Globus pallidus (tissue), 1 donor: ENCODE data around the gene BOLA3.
A peak's percentile ranks its signal among the peaks of the same experiment; 100 is the strongest.
"Not testable (repeated sequence)": the region's sequence is repeated elsewhere in the genome, so short reads cannot be mapped to it uniquely, and the experiment has no call there.

Source experiments
- DNase-seq: peaks from one replicate; pipeline ENCODE4 v3.0.0-alpha.2; 2015; ENCODE audit warnings: low spot score

The BOLA3 gene

DNA sequence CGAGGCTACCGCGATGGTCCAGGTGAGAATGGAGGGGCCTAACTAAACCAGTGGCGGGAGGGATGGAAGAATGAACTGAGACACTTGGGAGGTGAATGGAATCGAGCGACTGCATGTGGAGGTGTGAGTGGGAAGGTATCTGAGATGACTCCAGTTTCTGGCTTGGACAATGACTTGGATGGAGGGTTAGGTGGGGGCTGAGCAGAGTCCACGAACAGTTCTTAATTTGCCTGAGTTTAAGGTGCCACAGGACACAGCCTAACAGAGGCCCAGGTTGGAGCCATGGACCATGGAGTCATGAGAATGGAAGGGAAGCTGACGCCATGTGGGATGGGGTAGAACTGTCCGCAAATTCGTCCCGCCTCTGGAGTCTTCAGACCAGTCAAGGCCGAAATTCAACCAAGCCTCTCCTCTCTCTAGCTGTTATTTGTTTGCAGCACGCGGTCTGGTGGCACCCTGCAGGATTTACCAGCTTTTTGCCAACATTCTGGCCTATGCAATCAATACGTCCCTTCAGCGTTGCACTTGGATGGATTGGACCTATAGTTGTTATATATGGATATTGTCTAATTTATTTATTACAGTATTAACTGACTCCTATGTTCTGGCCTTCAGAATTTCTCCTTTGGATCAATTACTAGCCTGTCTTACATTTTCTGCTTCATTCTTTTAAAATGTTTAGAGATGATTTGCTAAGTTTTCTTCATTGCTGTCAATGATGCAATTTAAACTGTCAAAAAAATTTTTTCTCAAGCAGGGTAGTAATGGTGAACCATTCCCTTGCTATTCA lies 940 bp upstream of the BOLA3 start:
- no peak for DNase-seq

DNA sequence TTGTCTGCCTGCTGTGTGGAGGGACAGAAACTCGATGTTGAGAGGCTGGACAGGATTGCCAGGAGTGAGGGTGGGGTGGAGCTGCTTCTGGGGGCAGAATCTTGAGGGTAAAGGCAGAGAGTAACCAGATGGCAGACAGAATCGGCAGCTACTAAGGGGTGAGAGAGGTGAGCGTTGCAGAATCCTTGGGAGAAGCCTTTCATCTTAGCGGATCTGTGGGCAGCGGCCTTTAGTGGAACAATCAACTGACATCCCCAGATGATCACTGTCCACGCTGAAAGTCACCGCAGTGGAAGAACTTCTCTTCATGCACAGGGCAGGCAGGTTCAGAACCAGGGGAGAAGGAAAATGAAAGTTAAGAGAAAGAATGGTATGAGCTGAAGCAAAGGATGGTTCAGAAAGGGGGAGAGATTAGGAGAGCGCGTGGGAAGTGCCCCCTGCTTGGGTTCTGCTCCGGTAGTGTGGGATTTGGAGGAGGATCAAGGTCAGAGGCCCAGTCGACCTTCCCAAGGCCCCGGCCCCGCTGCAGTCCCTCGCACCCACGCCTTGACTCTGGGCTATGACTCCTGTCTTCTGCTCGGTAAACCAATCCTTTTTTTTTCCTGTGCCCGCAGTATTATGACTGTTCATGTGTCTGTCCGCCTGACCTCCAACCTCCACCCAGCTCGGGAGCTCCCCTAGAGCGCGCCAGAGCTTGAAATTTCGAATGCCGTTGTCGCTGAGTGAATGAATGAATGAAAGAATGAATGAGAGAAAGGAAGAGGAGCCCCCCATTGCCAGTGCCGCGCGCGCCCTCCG lies 584 bp downstream of the BOLA3 start:
- DNase-seq = peak; percentile 10

DNA sequence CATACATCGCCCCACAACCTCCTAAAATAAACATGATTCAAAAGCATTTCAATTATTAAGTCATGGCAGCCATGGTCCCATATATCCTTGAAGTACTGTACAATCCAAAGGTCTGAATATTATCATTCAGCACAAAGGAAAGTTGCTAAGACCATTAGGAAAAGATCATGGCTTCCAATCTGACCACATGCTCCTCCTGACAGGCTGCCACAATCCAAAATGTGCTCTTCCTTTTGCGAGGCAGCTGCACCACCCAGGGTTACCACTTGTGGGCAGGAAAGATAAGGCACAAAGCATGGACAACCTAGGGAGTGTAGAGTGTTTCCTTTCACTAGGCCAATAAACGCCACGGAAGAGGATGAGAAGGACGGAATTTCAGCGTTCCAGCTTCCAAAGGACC lies 5.4 kb downstream of the BOLA3 start:
- no peak for DNase-seq

DNA sequence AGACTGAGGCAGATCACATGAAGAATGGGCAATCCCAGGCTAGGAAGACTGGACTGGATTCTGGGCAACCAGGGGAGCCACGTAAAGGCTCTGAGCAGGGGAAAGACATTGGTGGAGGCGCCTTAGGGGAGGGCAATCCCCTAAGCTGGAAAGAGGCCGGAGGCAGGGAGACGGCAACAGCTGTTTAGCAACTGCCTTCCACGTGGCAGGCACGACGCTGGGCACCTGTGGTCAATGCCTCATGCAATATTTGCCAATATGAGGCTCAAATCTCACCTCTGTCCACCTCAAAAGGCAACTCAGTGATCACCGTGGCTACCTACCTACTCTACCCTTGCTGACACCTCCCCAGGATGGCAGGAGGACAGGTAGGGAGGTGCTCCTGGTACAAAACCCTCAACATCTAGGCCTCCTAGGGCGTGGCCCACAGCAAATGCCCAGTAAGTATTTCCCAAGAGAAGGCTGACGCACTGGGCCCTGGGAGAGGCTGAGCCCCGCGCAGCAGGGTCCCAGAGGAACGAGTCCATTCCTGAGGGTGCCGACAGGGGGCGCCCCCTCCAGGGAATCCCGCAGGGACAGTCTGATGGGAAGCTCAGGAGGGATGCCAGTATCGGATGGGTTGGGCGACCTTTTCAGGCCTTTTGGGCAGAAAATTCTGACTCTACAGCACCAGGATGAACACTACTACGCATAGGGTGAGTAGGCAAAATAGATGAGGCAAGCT lies 8.9 kb downstream of the BOLA3 start:
- DNase-seq = no peak

GRCh38 chr2:74137651-74138599 lies 9.8 kb downstream of the BOLA3 start:
- DNase-seq = no peak

- no peak for DNase-seq
Observed at GRCh38 chr2:74131901-74132300, 15.8 kb downstream of the BOLA3 start.

DNA sequence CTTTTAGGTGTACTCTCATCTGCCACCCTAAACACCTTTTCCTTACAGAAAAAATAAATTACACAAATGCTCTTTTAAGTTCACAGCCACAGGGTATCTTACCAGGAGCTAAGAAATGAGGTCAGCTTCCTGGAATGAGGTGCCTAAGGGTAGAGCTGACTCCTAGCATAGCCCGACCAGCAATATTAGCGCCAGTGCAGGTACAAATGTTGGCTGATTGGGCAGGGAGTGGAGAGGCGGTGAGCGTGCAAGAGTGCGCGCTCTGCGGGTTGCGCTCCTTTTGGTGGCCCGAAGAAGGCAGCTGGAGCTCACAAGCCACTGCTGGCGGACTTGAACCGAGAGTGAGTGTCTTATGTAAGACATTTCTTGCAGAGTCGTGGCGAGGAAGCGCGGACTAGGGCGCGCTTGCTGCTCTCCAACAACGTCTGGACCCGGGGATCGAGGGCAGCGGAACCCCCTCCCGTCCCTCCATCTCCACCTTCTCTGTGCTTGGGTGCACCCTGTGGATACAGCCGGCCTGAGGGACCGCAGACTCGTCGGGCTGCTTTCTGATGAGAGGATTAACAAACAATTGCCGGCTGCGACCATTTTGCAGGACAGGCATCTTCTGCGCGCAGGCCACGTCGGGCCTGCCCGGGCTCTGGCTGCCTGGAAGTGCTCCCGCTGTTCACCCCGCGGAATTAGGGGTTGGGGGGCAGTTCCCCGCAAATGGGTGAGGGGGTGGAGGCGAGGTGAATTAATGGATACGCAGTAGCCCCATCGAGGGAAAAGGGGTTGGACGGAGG lies 17.3 kb downstream of the BOLA3 start:
- no peak for DNase-seq

GRCh38 chr2:74128206-74128605 lies 19.5 kb downstream of the BOLA3 start:
- DNase-seq = no peak

GRCh38 chr2:74123955-74124354 lies 23.8 kb downstream of the BOLA3 start:
- not testable (repeated sequence) for DNase-seq

DNA sequence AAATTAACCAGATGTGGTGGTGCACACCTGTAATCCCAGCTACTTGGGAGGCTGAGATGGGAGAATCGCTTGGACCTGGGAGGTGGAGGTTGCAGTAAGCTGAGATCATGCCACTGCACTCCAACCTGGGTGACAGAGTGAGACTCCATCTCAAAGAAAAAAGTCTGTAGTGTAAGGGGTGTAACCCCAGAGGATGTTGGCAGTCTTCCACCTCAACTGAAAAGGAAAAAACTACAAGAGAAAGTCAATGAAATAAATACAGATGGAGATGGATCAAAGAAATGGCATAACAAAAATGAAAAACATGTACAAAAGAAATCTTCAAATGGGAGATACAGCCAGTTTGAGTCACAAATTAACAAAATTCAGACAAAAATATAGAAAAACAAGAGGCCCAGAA lies 25.9 kb downstream of the BOLA3 start:
- DNase-seq = not testable (repeated sequence)

- peak; percentile 80 for DNase-seq
Observed at GRCh38 chr2:74119912-74120825, 27.5 kb downstream of the BOLA3 start.

GRCh38 chr2:74119339-74119738 lies 28.4 kb downstream of the BOLA3 start:
- DNase-seq = no peak

- no peak for DNase-seq
Observed at GRCh38 chr2:74111380-74111779, 36.3 kb downstream of the BOLA3 start.

DNA sequence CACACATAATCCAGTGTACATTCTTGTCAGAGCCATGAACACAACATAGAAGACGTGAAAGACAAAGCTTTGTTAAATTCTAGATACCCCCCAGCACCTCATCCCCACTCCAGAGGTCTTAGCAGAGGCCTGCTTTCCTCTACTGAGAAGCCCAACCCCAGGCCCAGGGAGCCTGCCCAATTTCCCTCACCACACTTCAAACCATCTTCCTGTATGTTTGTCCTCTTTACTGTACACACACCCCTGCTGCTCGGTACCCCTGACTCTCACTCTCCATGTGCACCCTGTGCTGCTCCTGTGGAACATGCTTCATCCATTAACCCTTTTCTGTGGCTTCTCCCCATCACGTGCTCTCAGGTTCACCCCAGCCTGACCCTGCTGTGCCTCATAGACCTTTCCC lies 37.2 kb downstream of the BOLA3 start:
- DNase-seq = no peak

DNA sequence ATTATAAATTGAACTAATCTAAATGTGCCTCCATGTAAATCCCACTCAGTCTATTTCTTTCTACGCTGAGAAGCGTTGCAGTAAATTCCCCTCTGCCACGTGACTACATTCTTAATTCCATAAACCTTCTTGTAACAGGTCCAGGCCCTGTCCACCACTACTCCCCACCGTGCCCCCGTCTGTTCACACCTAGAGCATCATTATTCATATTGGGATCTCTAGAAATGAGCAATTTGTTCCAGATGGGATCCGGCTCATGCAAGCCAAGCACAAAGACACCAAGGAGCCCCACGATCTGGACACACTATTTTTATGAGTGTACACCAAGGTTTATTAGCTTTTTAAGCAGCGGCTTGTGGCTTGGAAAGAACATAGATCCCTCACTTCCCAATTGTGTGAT lies 38.2 kb downstream of the BOLA3 start:
- DNase-seq = no peak

- no peak for DNase-seq
Observed at GRCh38 chr2:74107071-74107470, 40.6 kb downstream of the BOLA3 start.

DNA sequence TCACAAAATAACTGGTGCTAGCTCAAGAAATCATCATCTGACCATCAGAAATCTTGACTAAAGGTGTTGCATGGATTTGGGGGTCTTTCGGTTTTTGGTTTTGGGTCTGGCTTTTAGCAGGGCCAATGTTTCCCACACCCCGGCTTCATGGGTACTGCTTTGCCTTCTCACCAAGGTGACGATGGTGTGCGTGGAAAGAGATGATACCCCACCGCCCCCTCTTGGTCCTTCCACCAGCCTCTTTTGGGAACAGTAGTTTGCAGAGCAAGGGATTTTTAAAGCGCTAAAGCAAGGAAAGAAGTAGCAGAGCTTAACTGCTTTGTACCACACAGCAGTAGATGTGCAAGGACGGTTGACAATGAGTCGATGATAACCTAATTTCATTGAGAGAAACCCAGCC lies 42.3 kb downstream of the BOLA3 start:
- no peak for DNase-seq

DNA sequence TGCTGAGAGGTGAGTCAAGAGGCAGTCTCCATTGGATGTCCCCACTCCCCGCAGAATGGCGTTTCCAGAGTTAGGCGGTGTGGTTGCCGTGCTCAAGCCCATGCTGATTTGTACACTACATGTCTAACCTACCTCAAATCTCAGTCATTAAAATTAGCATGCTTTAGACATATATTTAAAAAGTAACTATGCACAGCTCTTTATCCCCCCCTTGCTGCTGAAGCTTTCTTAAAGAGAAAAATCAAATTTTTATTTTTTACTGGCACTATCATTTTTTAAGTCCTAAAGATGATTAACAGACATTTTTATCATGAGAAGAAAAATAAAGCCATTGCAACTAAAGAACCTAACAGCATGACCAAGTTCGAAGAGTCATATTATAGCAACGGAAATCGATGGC lies 42.9 kb downstream of the BOLA3 start:
- DNase-seq = no peak

GRCh38 chr2:74103763-74104162 lies 43.9 kb downstream of the BOLA3 start:
- no peak for DNase-seq

DNA sequence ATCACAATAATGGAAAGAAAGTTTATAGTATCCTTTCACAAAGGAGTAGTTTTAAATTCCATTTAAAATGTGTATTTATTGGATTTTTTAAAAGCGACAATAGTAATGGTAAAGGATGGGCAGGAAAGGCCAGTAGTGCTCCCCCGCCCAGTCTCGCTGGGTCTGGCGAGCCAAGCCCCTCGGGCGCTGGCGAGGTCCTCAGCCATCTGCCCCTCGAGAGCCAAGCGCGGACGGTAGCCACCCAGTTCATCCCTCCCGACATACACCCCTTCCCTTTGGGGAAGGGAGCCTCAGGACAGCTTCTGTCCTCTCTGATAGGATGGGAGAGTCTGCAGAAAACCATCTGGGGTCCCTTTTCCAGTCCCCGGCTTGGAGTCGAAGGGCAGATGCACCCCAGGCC lies 45.2 kb downstream of the BOLA3 start:
- DNase-seq = no peak
